ENCODE results near the gene SNCB. TPM values are rescaled to one million over a fixed set of nuclear protein-coding genes. Genes with fewer than 3 reads are reported as not detected.

Gene SNCB
- total and polyA plus RNA-seq, 2 of the 8 experiments (the other 6 are each of a cell fraction or from before 2014, with no cell fraction given) = 4.2 to 5.9 TPM

DNA sequence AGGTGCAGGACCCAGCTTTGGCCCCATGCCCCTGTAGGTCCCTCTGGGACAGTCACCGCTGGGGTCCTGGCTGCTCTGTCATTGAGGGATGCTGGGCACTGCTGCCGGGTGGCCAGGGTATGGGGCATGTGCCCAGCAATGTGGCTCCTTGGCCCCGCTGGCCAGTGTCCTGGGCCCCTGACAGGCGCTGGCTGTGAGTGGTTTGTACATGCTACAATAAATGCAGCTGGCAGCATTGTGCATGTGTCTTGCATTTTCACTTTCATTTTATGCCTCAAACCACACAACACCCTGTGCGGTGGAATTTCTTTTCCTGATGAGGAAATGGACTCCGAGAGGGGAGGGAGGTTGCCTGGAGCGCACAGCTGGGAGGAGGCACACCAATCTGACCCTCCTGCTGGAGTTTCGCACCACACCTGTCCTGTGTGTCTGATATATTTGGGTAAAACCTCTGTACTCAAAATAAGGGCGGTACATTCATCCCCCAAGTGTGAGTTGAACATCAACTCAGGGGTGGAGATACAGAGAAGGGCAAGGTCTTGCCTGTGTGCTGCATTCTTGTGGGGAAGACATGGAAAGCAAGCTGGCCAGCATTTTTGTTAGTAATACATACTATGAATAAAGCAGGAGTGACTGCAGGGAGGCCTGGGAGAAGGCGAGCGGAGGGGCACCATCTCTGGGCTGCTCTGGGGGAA is 28.6 kb upstream of the SNCB start:
- Histone ChIP-seq H3K4me1 (replicated peaks in 1 of 4; ENCODE audit: control insufficient read depth in 3 of 4, insufficient read depth in 4 of 4, low read length in 3 of 4) (peaks cover 0 to 3% (median 2%) of the 10 kb centered on the region in 4 experiments; a peak in 5 of 7 replicates), H3K79me2 (ENCODE audit: control insufficient read depth in 1 of 2, insufficient read depth in 2 of 2, low read length in 2 of 2) (no peaks in the 10 kb centered on the region), H3K56ac (replicated peaks; ENCODE audit: insufficient read length, low read depth, low read length) (no peak overlapping the region), H3K9ac (replicated peaks in 1 of 4; ENCODE audit: extremely low read depth in 1 of 4, low read depth in 3 of 4, low read length in 3 of 4) (no peak overlapping the region), H4K5ac (ENCODE audit: insufficient read length, low read depth, low read length) (no peak overlapping the region), H4K8ac (ENCODE audit: extremely low read depth, insufficient read depth, low read length) (no peak overlapping the region; the same call in 1 of the 2 replicates), H3K14ac (ENCODE audit: insufficient read length) (no peak overlapping the region), H3K27ac (ENCODE audit: low read depth, low read length) (no peak overlapping the region), H2BK20ac (ENCODE audit: low read length) (no peak overlapping the region), H3K18ac (ENCODE audit: extremely low read depth, low read length) (no peak overlapping the region), H3K4me2 (ENCODE audit: insufficient read depth in 1 of 2, low read depth in 2 of 2, low read length in 2 of 2) (no peak overlapping the region), H4K20me1 (replicated peaks in 1 of 2; ENCODE audit: control insufficient read depth in 1 of 2, insufficient read depth in 2 of 2, low read length in 2 of 2) (peaks cover 0 to 4% of the 10 kb centered on the region in 2 experiments), H3K23me2 (ENCODE audit: low read depth, low read length) (peaks cover 4% of the 10 kb centered on the region; the same call in 1 of the 2 replicates), H2AK5ac (ENCODE audit: low read depth, low read length) (no peak overlapping the region), H2BK12ac (ENCODE audit: low read depth, low read length) (no peak overlapping the region), H4K91ac (replicated peaks; ENCODE audit: insufficient read length, low read length) (no peak overlapping the region), H2BK120ac (replicated peaks; ENCODE audit: low read depth, low read length) (no peak overlapping the region), H2AFZ (ENCODE audit: low read length) (no peak overlapping the region), H2BK5ac (ENCODE audit: low read depth, low read length) (no peak overlapping the region), H3K36me3 (ENCODE audit: control insufficient read depth in 2 of 4, insufficient read depth in 4 of 4, low read length in 3 of 4) (no peaks in the 10 kb centered on the region; a peak in 1 of 8 replicates), H3K79me1 (ENCODE audit: low read depth, low read length) (no peaks in the 10 kb centered on the region), H3K9me3 (ENCODE audit: insufficient read depth in 2 of 2, low read depth in 1 of 2, low read length in 1 of 2) (no peaks in the 10 kb centered on the region), H3K23ac (ENCODE audit: insufficient read length) (no peak overlapping the region), H2BK15ac (ENCODE audit: low read length) (no peak overlapping the region), H3K4me3 (ENCODE audit: extremely low read depth in 1 of 4, insufficient read depth in 2 of 4, low read depth in 3 of 4, low read length in 4 of 4) (no peak overlapping the region), H3K4ac (replicated peaks; ENCODE audit: insufficient read length, low read depth, low read length) (no peak overlapping the region), H3K27me3 (replicated peaks in 1 of 4; ENCODE audit: control insufficient read depth in 3 of 4, extremely low read depth in 1 of 4, insufficient read depth in 3 of 4, low read length in 3 of 4) (no peaks in the 10 kb centered on the region)
- ChIA-PET POLR2A (ENCODE audit: partially characterized antibody) (interaction anchor here (0.7 to 2.1 kb wide), 4 partner anchors 29 to 241 kb away, joined by 3 to 9 read pairs (median 4); partner anchors contain the start of genes EIF4E1B and SNCB), CTCF (ENCODE audit: partially characterized antibody) (interaction anchor here (0.7 to 35.1 kb wide), 42 partner anchors 9 to 505 kb away, joined by 3 to 859 read pairs (median 7); partner anchors contain the start of genes EIF4E1B, FGFR4, HIGD2A and NOP16)
- DNase-seq (ENCODE audit: low read depth in 1 of 2, low spot score in 2 of 2) = no peak
- WGBS, 2 experiments (ENCODE audit: extremely low coverage in 1 of 2, insufficient coverage in 1 of 2, insufficient read length in 1 of 2, insufficient replicate concordance in 2 of 2, low coverage in 1 of 2, low lambda C conversion rate in 2 of 2, missing lambda C conversion rate in 1 of 2) = 85% methylated on average over 10 of the region's 11 CpGs; no CpG with 5 or more reads in 1 of the 2 experiments
- FAIRE-seq = no peak
- TF ChIP-seq PHF8 (conservative IDR thresholded peaks at IDR 0.05; ENCODE audit: low read depth, low read length) = no peak
- TF ChIP-seq CEBPB (IDR thresholded peaks at IDR 0.05; ENCODE audit: low read depth, low read length) = no peak
- TF ChIP-seq YY1 (IDR thresholded peaks at IDR 0.05; ENCODE audit: low read depth, low read length) = no peak
- TF ChIP-seq SAP30 (IDR thresholded peaks at IDR 0.05; ENCODE audit: insufficient read depth, insufficient replicate concordance, low read length) = no peak
- no peak for TF ChIP-seq NANOG (IDR thresholded peaks at IDR 0.05; ENCODE audit: insufficient read depth, low read depth, low read length, poor library complexity, severe bottlenecking)
- TF ChIP-seq RNF2 (IDR thresholded peaks at IDR 0.05; ENCODE audit: borderline replicate concordance, low read depth, low read length, missing control alignments, poor library complexity, severe bottlenecking) = no peak
- no peak for TF ChIP-seq CHD1 (IDR thresholded peaks at IDR 0.05; ENCODE audit: low read depth, low read length)
- no peak for TF ChIP-seq GABPA (IDR thresholded peaks at IDR 0.05; ENCODE audit: borderline replicate concordance, insufficient read depth, low read length)
- no peak for TF ChIP-seq KDM5A (IDR thresholded peaks at IDR 0.05; ENCODE audit: low read length)
- TF ChIP-seq SIN3A (conservative IDR thresholded peaks at IDR 0.05 in 1 of 2, IDR thresholded peaks at IDR 0.05 in 1 of 2; ENCODE audit: low read depth in 1 of 2, low read length in 2 of 2) = no peak
- TF ChIP-seq FOSL1 (IDR thresholded peaks at IDR 0.05; ENCODE audit: insufficient read depth, low read depth, low read length) = no peak
- no peak for TF ChIP-seq SIX5 (IDR thresholded peaks at IDR 0.05; ENCODE audit: low read depth, low read length)
